Measurements from ENCODE around the gene WFDC1. TPM values are rescaled to one million over a fixed set of nuclear protein-coding genes. Genes with fewer than 3 reads are reported as not detected.

The WFDC1 gene
- total and polyA plus RNA-seq, 2 experiments from 2014 or later, result 0.76 to 0.95 TPM

DNA sequence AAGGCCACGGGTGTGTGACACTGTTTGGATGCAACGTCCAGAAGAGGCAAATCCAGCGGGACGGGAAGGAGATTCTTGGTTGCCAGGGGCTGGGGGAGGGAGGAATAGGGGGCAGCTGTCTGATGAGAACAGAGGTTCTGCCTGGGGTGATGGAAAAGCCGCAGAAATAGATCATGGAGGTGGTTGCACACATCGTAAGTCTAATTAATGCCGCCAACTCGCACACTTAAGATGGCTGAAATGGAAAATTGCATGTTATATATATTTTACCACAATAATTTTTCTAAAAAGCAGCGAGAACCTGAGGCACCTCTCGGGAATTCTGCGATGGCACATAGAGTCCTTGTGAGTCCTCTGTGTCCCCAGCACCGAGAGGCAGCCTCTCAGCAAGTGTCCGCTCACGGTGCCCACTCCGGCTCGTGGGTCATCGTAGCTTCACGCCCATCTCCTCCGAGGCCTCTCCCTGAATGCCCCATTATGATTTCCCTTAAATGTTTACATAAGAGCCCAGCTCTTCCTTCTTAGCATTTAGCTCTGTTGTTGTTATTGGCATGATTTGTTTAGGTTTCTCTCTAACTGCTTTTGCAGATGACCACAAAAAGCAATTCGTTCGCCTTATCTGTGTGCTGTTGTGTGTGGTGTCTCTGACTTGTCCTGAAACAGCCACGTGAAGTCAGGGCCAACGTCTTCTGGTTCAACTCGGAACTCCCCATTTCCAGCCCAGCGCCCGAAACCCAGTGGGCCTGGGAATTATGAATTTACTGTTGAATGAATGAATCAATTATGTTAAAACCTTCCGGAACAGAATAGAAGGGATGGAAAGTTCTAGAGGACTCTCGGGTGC lies 7.7 kb downstream of the WFDC1 start:
- Mint-ChIP-seq H3K27ac (no peak overlapping the region), H3K9me3 (no peaks in the 10 kb centered on the region), H3K4me3 (no peak overlapping the region), H3K4me1 (peaks cover 32% of the 10 kb centered on the region), H3K27me3 (ENCODE audit: insufficient read depth, low read depth, poor library complexity) (peaks cover 14% of the 10 kb centered on the region), H3K36me3 (ENCODE audit: low read depth) (no peaks in the 10 kb centered on the region)
- Histone ChIP-seq H3K9me2 (ENCODE audit: insufficient read depth) (no peaks in the 10 kb centered on the region), H3K4me3 (no peak overlapping the region), H4K20me1 (replicated peaks; ENCODE audit: insufficient read depth) (no peaks in the 10 kb centered on the region), H3K4me2 (no peak overlapping the region), H3K4me1 (ENCODE audit: insufficient read depth) (peaks cover 21% of the 10 kb centered on the region), H3K27me3 (ENCODE audit: insufficient read depth) (no peaks in the 10 kb centered on the region), H3K27ac (ENCODE audit: low read depth) (no peak overlapping the region), H3K79me2 (replicated peaks; ENCODE audit: insufficient read depth) (no peaks in the 10 kb centered on the region), H3K36me3 (ENCODE audit: insufficient read depth) (no peaks in the 10 kb centered on the region), H3F3A (replicated peaks; ENCODE audit: low read depth) (peaks cover 3% of the 10 kb centered on the region; the same call in 1 of the 2 replicates), H2AFZ (no peak overlapping the region)
- TF ChIP-seq, protein P1, sequence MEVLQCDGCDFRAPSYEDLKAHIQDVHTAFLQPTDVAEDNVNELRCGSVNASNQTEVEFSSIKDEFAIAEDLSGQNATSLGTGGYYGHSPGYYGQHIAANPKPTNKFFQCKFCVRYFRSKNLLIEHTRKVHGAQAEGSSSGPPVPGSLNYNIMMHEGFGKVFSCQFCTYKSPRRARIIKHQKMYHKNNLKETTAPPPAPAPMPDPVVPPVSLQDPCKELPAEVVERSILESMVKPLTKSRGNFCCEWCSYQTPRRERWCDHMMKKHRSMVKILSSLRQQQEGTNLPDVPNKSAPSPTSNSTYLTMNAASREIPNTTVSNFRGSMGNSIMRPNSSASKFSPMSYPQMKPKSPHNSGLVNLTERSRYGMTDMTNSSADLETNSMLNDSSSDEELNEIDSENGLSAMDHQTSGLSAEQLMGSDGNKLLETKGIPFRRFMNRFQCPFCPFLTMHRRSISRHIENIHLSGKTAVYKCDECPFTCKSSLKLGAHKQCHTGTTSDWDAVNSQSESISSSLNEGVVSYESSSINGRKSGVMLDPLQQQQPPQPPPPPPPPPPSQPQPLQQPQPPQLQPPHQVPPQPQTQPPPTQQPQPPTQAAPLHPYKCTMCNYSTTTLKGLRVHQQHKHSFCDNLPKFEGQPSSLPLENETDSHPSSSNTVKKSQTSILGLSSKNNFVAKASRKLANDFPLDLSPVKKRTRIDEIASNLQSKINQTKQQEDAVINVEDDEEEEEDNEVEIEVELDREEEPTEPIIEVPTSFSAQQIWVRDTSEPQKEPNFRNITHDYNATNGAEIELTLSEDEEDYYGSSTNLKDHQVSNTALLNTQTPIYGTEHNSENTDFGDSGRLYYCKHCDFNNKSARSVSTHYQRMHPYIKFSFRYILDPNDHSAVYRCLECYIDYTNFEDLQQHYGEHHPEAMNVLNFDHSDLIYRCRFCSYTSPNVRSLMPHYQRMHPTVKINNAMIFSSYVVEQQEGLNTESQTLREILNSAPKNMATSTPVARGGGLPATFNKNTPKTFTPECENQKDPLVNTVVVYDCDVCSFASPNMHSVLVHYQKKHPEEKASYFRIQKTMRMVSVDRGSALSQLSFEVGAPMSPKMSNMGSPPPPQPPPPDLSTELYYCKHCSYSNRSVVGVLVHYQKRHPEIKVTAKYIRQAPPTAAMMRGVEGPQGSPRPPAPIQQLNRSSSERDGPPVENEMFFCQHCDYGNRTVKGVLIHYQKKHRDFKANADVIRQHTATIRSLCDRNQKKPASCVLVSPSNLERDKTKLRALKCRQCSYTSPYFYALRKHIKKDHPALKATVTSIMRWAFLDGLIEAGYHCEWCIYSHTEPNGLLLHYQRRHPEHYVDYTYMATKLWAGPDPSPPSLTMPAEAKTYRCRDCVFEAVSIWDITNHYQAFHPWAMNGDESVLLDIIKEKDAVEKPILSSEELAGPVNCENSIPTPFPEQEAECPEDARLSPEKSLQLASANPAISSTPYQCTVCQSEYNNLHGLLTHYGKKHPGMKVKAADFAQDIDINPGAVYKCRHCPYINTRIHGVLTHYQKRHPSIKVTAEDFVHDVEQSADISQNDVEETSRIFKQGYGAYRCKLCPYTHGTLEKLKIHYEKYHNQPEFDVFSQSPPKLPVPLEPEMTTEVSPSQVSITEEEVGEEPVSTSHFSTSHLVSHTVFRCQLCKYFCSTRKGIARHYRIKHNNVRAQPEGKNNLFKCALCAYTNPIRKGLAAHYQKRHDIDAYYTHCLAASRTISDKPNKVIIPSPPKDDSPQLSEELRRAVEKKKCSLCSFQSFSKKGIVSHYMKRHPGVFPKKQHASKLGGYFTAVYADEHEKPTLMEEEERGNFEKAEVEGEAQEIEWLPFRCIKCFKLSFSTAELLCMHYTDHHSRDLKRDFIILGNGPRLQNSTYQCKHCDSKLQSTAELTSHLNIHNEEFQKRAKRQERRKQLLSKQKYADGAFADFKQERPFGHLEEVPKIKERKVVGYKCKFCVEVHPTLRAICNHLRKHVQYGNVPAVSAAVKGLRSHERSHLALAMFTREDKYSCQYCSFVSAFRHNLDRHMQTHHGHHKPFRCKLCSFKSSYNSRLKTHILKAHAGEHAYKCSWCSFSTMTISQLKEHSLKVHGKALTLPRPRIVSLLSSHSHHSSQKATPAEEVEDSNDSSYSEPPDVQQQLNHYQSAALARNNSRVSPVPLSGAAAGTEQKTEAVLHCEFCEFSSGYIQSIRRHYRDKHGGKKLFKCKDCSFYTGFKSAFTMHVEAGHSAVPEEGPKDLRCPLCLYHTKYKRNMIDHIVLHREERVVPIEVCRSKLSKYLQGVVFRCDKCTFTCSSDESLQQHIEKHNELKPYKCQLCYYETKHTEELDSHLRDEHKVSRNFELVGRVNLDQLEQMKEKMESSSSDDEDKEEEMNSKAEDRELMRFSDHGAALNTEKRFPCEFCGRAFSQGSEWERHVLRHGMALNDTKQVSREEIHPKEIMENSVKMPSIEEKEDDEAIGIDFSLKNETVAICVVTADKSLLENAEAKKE (CRISPR knock-in tag; IDR thresholded peaks at IDR 0.05), result no peak
- TF ChIP-seq ZNF114 (CRISPR knock-in tag; IDR thresholded peaks at IDR 0.05), result no peak
- no peak for TF ChIP-seq ZNF331 (CRISPR knock-in tag; IDR thresholded peaks at IDR 0.05; ENCODE audit: low read depth)
- TF ChIP-seq EZH2phosphoT487 (IDR thresholded peaks at IDR 0.05; ENCODE audit: unreplicated experiment), result no peak
- TF ChIP-seq EZH2 (IDR thresholded peaks at IDR 0.05; ENCODE audit: low read depth, unreplicated experiment), result no peak
- TF ChIP-seq JUNB (IDR thresholded peaks at IDR 0.05; ENCODE audit: unreplicated experiment), result no peak
- no peak for TF ChIP-seq STAT1 (IDR thresholded peaks at IDR 0.05; ENCODE audit: unreplicated experiment)
- no peak for TF ChIP-seq CREB1 (CRISPR knock-in tag; IDR thresholded peaks at IDR 0.05; ENCODE audit: low read depth)
- TF ChIP-seq, protein P2, sequence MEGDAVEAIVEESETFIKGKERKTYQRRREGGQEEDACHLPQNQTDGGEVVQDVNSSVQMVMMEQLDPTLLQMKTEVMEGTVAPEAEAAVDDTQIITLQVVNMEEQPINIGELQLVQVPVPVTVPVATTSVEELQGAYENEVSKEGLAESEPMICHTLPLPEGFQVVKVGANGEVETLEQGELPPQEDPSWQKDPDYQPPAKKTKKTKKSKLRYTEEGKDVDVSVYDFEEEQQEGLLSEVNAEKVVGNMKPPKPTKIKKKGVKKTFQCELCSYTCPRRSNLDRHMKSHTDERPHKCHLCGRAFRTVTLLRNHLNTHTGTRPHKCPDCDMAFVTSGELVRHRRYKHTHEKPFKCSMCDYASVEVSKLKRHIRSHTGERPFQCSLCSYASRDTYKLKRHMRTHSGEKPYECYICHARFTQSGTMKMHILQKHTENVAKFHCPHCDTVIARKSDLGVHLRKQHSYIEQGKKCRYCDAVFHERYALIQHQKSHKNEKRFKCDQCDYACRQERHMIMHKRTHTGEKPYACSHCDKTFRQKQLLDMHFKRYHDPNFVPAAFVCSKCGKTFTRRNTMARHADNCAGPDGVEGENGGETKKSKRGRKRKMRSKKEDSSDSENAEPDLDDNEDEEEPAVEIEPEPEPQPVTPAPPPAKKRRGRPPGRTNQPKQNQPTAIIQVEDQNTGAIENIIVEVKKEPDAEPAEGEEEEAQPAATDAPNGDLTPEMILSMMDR (conservative IDR thresholded peaks at IDR 0.05; ENCODE audit: low read depth in 2 of 2), result no peak
- no peak for TF ChIP-seq NANOG (IDR thresholded peaks at IDR 0.05; ENCODE audit: borderline replicate concordance)
- TF ChIP-seq, protein P3, sequence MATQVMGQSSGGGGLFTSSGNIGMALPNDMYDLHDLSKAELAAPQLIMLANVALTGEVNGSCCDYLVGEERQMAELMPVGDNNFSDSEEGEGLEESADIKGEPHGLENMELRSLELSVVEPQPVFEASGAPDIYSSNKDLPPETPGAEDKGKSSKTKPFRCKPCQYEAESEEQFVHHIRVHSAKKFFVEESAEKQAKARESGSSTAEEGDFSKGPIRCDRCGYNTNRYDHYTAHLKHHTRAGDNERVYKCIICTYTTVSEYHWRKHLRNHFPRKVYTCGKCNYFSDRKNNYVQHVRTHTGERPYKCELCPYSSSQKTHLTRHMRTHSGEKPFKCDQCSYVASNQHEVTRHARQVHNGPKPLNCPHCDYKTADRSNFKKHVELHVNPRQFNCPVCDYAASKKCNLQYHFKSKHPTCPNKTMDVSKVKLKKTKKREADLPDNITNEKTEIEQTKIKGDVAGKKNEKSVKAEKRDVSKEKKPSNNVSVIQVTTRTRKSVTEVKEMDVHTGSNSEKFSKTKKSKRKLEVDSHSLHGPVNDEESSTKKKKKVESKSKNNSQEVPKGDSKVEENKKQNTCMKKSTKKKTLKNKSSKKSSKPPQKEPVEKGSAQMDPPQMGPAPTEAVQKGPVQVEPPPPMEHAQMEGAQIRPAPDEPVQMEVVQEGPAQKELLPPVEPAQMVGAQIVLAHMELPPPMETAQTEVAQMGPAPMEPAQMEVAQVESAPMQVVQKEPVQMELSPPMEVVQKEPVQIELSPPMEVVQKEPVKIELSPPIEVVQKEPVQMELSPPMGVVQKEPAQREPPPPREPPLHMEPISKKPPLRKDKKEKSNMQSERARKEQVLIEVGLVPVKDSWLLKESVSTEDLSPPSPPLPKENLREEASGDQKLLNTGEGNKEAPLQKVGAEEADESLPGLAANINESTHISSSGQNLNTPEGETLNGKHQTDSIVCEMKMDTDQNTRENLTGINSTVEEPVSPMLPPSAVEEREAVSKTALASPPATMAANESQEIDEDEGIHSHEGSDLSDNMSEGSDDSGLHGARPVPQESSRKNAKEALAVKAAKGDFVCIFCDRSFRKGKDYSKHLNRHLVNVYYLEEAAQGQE (IDR thresholded peaks at IDR 0.05; ENCODE audit: unreplicated experiment), result no peak
- no peak for TF ChIP-seq POLR2AphosphoS5 (IDR thresholded peaks at IDR 0.05; ENCODE audit: low read depth)
- TF ChIP-seq, protein P4, sequence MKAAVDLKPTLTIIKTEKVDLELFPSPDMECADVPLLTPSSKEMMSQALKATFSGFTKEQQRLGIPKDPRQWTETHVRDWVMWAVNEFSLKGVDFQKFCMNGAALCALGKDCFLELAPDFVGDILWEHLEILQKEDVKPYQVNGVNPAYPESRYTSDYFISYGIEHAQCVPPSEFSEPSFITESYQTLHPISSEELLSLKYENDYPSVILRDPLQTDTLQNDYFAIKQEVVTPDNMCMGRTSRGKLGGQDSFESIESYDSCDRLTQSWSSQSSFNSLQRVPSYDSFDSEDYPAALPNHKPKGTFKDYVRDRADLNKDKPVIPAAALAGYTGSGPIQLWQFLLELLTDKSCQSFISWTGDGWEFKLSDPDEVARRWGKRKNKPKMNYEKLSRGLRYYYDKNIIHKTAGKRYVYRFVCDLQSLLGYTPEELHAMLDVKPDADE (IDR thresholded peaks at IDR 0.05), result no peak
- no peak for ATAC-seq
- no peak for DNase-seq (ENCODE audit: low spot score)
